ENCODE data around the gene NEXMIF.
"Not testable (repeated sequence)": the region's sequence is repeated elsewhere in the genome, so short reads cannot be mapped to it uniquely, and the experiment has no call there.

Gene NEXMIF

GRCh38 chrX:74865725-74866124, 59.5 kb downstream of the NEXMIF start:
- no peak for DNase-seq (ENCODE audit: low read depth)
- no peak overlapping the region for H3K4me3 ChIP-seq (ENCODE audit: low read depth, low read length)
- TF ChIP-seq CTCF (IDR thresholded peaks at IDR 0.05; ENCODE audit: control insufficient read depth, extremely low read depth, insufficient read depth): no peak

- TF ChIP-seq CTCF (IDR thresholded peaks at IDR 0.05; ENCODE audit: control insufficient read depth, extremely low read depth, insufficient read depth): no peak
Observed at GRCh38 chrX:74853255-74853654, 72.0 kb downstream of the NEXMIF start.

GRCh38 chrX:74835566-74835965, 89.7 kb downstream of the NEXMIF start:
- TF ChIP-seq CTCF (IDR thresholded peaks at IDR 0.05; ENCODE audit: control insufficient read depth, extremely low read depth, insufficient read depth): 0 out of 2 replicates have a peak, but pooled peaks have one; percentile 5
- DNase-seq (ENCODE audit: low read depth): peak; percentile 3
- no peak overlapping the region for H3K4me3 ChIP-seq (ENCODE audit: low read depth, low read length)

More at GRCh38 chrX:74853255-74853654, 72.0 kb downstream of the NEXMIF start:
- H3K4me3 ChIP-seq (ENCODE audit: low read depth, low read length): no peak overlapping the region
- no peak for DNase-seq (ENCODE audit: low read depth)

- not testable (repeated sequence) for H3K4me3 ChIP-seq (ENCODE audit: low read depth, low read length); DNase-seq (ENCODE audit: low read depth)
Observed at GRCh38 chrX:74819797-74820196, 105.5 kb downstream of the NEXMIF start.

GRCh38 chrX:74814681-74815080, 110.6 kb downstream of the NEXMIF start:
- no peak overlapping the region for H3K4me3 ChIP-seq (ENCODE audit: low read depth, low read length)
- no peak for TF ChIP-seq CTCF (IDR thresholded peaks at IDR 0.05; ENCODE audit: control insufficient read depth, extremely low read depth, insufficient read depth)
- no peak for DNase-seq (ENCODE audit: low read depth)

GRCh38 chrX:74804574-74804973, 120.7 kb downstream of the NEXMIF start:
- no peak for TF ChIP-seq CTCF (IDR thresholded peaks at IDR 0.05; ENCODE audit: control insufficient read depth, extremely low read depth, insufficient read depth)
- DNase-seq (ENCODE audit: low read depth): no peak
- H3K4me3 ChIP-seq (ENCODE audit: low read depth, low read length): no peak overlapping the region

GRCh38 chrX:74800062-74800461, 125.2 kb downstream of the NEXMIF start:
- DNase-seq (ENCODE audit: low read depth): no peak
- TF ChIP-seq CTCF (IDR thresholded peaks at IDR 0.05; ENCODE audit: control insufficient read depth, extremely low read depth, insufficient read depth): no peak
- H3K4me3 ChIP-seq (ENCODE audit: low read depth, low read length): no peak overlapping the region

Measured in LNCaP clone FGC (cell line).